Measurements from ENCODE around the gene FAM171A2. TPM values are rescaled to one million over a fixed set of nuclear protein-coding genes. Genes with fewer than 3 reads are reported as not detected.
"Not testable (repeated sequence)": the region's sequence is repeated elsewhere in the genome, so short reads cannot be mapped to it uniquely, and the experiment has no call there.

FAM171A2 gene
- total and polyA plus RNA-seq, 2 of the 4 experiments (the other 2 are of a cell fraction) = 3.2 to 5.9 TPM

DNA sequence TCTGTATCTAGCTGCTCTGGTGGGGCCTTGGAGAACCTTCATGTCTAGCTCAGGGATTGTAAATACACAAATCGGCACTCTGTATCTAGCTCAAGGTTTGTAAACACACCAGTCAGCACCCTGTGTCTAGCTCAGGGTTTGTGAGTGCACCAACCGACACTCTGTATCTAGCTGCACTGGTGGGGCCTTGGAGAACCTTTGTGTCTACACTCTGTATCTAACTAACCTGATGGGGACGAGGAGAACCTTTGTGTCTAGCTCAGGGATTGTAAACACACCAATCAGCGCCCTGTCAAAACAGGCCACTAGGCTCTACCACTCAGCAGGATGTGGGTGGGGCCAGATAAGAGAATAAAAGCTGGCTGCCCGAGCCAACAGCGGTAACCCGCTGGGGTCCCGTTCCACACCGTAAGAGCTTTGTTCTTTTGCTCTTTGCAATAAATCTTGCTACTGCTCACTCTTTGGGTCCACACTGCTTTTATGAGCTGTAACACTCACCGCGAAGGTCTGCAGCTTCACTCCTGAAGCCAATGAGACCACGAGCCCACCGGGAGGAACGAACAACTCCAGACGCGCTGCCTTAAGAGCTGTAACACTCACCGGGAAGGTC lies 5.9 kb upstream of the FAM171A2 start:
- H3K4me2 ChIP-seq (ENCODE audit: low read depth, low read length); H3K18ac ChIP-seq (ENCODE audit: low read depth, low read length); H3K27ac ChIP-seq (ENCODE audit: insufficient read depth, low read length); H2BK15ac ChIP-seq (ENCODE audit: low read depth, low read length); H3K9me3 ChIP-seq (ENCODE audit: control insufficient read depth, insufficient read depth, low read length); H2BK5ac ChIP-seq (ENCODE audit: low read depth, low read length, poor library complexity, severe bottlenecking); H3K79me1 ChIP-seq (ENCODE audit: low read depth in 1 of 2, low read length in 2 of 2); H2AK5ac ChIP-seq (ENCODE audit: low read depth, low read length); CTCF ChIA-PET; H3K14ac ChIP-seq (replicated peaks; ENCODE audit: low read depth, low read length); H4K5ac ChIP-seq (ENCODE audit: low read depth, low read length); BruUV-seq (replicated peaks); DNase-seq; H3K4me3 ChIP-seq (ENCODE audit: insufficient read depth, low read depth, low read length); H3K9me1 ChIP-seq (ENCODE audit: insufficient read depth, low read length); POLR2A ChIA-PET (ENCODE audit: unreplicated experiment); H3K56ac ChIP-seq (ENCODE audit: extremely low read depth, insufficient read depth, low read length); H3K9ac ChIP-seq (ENCODE audit: low read depth, low read length); dilution Hi-C loops (cut with HindIII; ENCODE audit: low sequenced_read_pairs, unreplicated experiment); H3K4ac ChIP-seq (ENCODE audit: low read depth, low read length); ATAC-seq (ENCODE audit: low read depth); H3K4me1 ChIP-seq (ENCODE audit: control insufficient read depth, insufficient read depth, low read length); H2BK20ac ChIP-seq (ENCODE audit: low read depth, low read length); H2AK9ac ChIP-seq (replicated peaks; ENCODE audit: low read depth, low read length, poor library complexity); H4K8ac ChIP-seq (ENCODE audit: low read depth in 2 of 2, low read length in 2 of 2); H4K20me1 ChIP-seq (ENCODE audit: insufficient read depth, low read length); intact Hi-C loops (cut with micrococcal nuclease); in situ Hi-C loops (cut with MboI; ENCODE audit: low sequenced_read_pairs); H3K23ac ChIP-seq (ENCODE audit: low read depth, low read length); H4K91ac ChIP-seq (ENCODE audit: insufficient read depth, low read depth, low read length); H2AFZ ChIP-seq (replicated peaks; ENCODE audit: low read length, poor library complexity); H2BK120ac ChIP-seq (ENCODE audit: low read depth, low read length); H3K36me3 ChIP-seq (ENCODE audit: control insufficient read depth, insufficient read depth, low read length): not testable (repeated sequence)
- H3K27me3 ChIP-seq (ENCODE audit: control insufficient read depth, insufficient read depth, low read length) = peaks cover 31% of the 10 kb centered on the region
- WGBS, 2 experiments (ENCODE audit: extremely low coverage in 2 of 2, insufficient read length in 1 of 2) = 83% methylated on average over 1 of the region's 17 CpGs; no CpG with 5 or more reads in 1 of the 2 experiments

DNA sequence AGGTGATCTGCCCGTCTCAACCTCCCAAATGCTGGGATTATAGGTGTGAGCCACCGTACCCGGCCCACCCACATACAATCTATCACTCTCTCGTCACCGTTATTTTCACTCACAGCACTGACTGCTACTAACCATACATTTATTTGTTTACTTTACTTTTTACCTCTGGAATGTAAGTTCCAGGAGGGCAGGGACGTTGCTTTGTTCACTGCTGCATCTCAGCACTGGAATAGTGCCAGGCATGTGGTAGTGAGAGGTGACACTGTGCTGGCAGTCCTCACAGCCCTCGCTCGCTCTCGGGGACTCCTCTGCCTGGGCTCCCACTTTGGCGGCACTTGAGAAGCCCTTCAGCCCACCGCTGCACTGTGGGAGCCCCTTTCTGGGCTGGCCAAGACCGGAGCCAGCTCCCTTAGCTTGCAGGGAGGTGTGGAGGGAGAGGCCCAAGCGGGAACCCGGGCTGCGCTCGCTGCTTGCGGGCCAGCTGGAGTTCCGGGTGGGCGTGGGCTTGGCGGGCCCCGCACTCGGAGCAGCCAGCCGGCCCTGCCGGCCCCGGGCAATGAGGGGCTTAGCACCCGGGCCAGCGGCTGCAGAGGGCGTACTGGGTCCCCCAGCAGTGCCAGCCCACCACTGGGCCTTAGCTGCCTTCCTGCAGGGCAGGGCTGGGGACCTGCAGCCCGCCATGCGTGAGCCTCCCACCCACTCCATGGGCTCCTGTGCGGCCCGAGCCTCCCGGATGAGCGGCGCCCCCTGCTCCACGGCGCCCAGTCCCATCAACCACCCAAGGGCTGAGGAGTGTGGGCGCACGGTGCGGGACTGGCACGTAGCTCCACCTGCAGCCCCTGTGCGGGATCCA lies 5.0 kb upstream of the FAM171A2 start:
- H2AK5ac ChIP-seq (ENCODE audit: low read depth, low read length); H3K18ac ChIP-seq (ENCODE audit: low read depth, low read length); H3K56ac ChIP-seq (ENCODE audit: extremely low read depth, insufficient read depth, low read length); BruUV-seq (replicated peaks); H4K91ac ChIP-seq (ENCODE audit: insufficient read depth, low read depth, low read length); in situ Hi-C loops (cut with MboI; ENCODE audit: low sequenced_read_pairs); H3K4me1 ChIP-seq (ENCODE audit: control insufficient read depth, insufficient read depth, low read length); H4K8ac ChIP-seq (ENCODE audit: low read depth in 2 of 2, low read length in 2 of 2); H3K14ac ChIP-seq (replicated peaks; ENCODE audit: low read depth, low read length); H2BK20ac ChIP-seq (ENCODE audit: low read depth, low read length); H3K9me3 ChIP-seq (ENCODE audit: control insufficient read depth, insufficient read depth, low read length); H3K4me2 ChIP-seq (ENCODE audit: low read depth, low read length); POLR2A ChIA-PET (ENCODE audit: unreplicated experiment); H2AK9ac ChIP-seq (replicated peaks; ENCODE audit: low read depth, low read length, poor library complexity); DNase-seq; H3K4ac ChIP-seq (ENCODE audit: low read depth, low read length); H2BK120ac ChIP-seq (ENCODE audit: low read depth, low read length); ATAC-seq (ENCODE audit: low read depth); H3K36me3 ChIP-seq (ENCODE audit: control insufficient read depth, insufficient read depth, low read length); H3K79me1 ChIP-seq (ENCODE audit: low read depth in 1 of 2, low read length in 2 of 2); CTCF ChIA-PET; intact Hi-C loops (cut with micrococcal nuclease); H3K9me1 ChIP-seq (ENCODE audit: insufficient read depth, low read length); H4K20me1 ChIP-seq (ENCODE audit: insufficient read depth, low read length); dilution Hi-C loops (cut with HindIII; ENCODE audit: low sequenced_read_pairs, unreplicated experiment); H2BK15ac ChIP-seq (ENCODE audit: low read depth, low read length); H2AFZ ChIP-seq (replicated peaks; ENCODE audit: low read length, poor library complexity); H3K23ac ChIP-seq (ENCODE audit: low read depth, low read length); H3K4me3 ChIP-seq (ENCODE audit: insufficient read depth, low read depth, low read length); H3K27ac ChIP-seq (ENCODE audit: insufficient read depth, low read length); H2BK5ac ChIP-seq (ENCODE audit: low read depth, low read length, poor library complexity, severe bottlenecking); H3K9ac ChIP-seq (ENCODE audit: low read depth, low read length); H4K5ac ChIP-seq (ENCODE audit: low read depth, low read length): not testable (repeated sequence)
- 93 to 100% methylated on average over 2 to 13 of the region's 42 CpGs for WGBS, 2 experiments (ENCODE audit: extremely low coverage in 2 of 2, insufficient read length in 1 of 2)
- H3K27me3 ChIP-seq (ENCODE audit: control insufficient read depth, insufficient read depth, low read length) = peaks cover 31% of the 10 kb centered on the region

Data from IMR-90 (cell line).